Measurements from ENCODE around the gene MBTPS2. TPM values are rescaled to one million over a fixed set of nuclear protein-coding genes. Genes with fewer than 3 reads are reported as not detected.

MBTPS2 gene
- total RNA-seq, 4 donors from 2014 or later: 7.5 to 10.8 (median 8.4) TPM

GRCh38 chrX:21933077-21933476 is 93.7 kb downstream of the MBTPS2 start:
- no peak for TF ChIP-seq POLR2AphosphoS5 (IDR thresholded peaks at IDR 0.05)
- TF ChIP-seq, protein P1, sequence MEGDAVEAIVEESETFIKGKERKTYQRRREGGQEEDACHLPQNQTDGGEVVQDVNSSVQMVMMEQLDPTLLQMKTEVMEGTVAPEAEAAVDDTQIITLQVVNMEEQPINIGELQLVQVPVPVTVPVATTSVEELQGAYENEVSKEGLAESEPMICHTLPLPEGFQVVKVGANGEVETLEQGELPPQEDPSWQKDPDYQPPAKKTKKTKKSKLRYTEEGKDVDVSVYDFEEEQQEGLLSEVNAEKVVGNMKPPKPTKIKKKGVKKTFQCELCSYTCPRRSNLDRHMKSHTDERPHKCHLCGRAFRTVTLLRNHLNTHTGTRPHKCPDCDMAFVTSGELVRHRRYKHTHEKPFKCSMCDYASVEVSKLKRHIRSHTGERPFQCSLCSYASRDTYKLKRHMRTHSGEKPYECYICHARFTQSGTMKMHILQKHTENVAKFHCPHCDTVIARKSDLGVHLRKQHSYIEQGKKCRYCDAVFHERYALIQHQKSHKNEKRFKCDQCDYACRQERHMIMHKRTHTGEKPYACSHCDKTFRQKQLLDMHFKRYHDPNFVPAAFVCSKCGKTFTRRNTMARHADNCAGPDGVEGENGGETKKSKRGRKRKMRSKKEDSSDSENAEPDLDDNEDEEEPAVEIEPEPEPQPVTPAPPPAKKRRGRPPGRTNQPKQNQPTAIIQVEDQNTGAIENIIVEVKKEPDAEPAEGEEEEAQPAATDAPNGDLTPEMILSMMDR (IDR thresholded peaks at IDR 0.05): no peak
- no peak for TF ChIP-seq POLR2A (IDR thresholded peaks at IDR 0.05; ENCODE audit: low read depth)
- no peak for TF ChIP-seq EP300 (IDR thresholded peaks at IDR 0.05)
- Histone ChIP-seq H3K27me3 (no peaks in the 10 kb centered on the region), H3K4me3 (no peak overlapping the region), H3K4me1 (no peaks in the 10 kb centered on the region), H3K9me3 (no peaks in the 10 kb centered on the region), H3K27ac (replicated peaks in 1 of 4) (no peak overlapping the region), H3K36me3 (no peaks in the 10 kb centered on the region)
- intact Hi-C loops (cut with DNase I): loop anchor here (10.0 kb wide), 1 partner anchor 88 kb away; no protein-coding TSS in a partner anchor
- 78% methylated on average over 7 of the region's 7 CpGs for WGBS
- no peak for DNase-seq (ENCODE audit: extremely low spot score)

GRCh38 chrX:21934414-21934813 is 95.0 kb downstream of the MBTPS2 start:
- no peak for DNase-seq (ENCODE audit: extremely low spot score)
- Histone ChIP-seq H3K27me3 (no peaks in the 10 kb centered on the region), H3K36me3 (no peaks in the 10 kb centered on the region), H3K4me1 (no peaks in the 10 kb centered on the region), H3K9me3 (no peaks in the 10 kb centered on the region), H3K27ac (replicated peaks in 1 of 4) (no peak overlapping the region), H3K4me3 (no peak overlapping the region)
- 94% methylated on average over 2 of the region's 3 CpGs for WGBS
- intact Hi-C loops (cut with DNase I): loop anchor here (10.0 kb wide), 1 partner anchor 90 kb away; no protein-coding TSS in a partner anchor
- TF ChIP-seq POLR2AphosphoS5 (IDR thresholded peaks at IDR 0.05): no peak
- TF ChIP-seq EP300 (IDR thresholded peaks at IDR 0.05): no peak
- TF ChIP-seq POLR2A (IDR thresholded peaks at IDR 0.05; ENCODE audit: low read depth): no peak
- TF ChIP-seq, protein P1 (IDR thresholded peaks at IDR 0.05): no peak

Small RNA genes within 50 kb of the gene (small RNA-seq; reads per million reads assigned to genes)
- gene U73479.1: 0 reads per million in 3 donors

Other genes with a start within 250 kb of the MBTPS2 start
- gene KLHL34, start 181.3 kb upstream of the MBTPS2 start, total RNA-seq: under 1 TPM in 3 of 4 donors, not detected in 1; 0.13 to 0.75 (median 0.33) TPM
- 10 to 100 TPM; 24.4 to 42.8 (median 31.3) TPM for gene SMPX, start 81.5 kb upstream of the MBTPS2 start, total RNA-seq
- 1 to 10 TPM in 3 of 4 donors, under 1 TPM in 1; 0.84 to 1.7 (median 1.2) TPM for gene YY2, start 16.4 kb downstream of the MBTPS2 start, total RNA-seq
- 10 to 100 TPM; 56.3 to 79.7 (median 65.6) TPM for gene SMS, start 101.1 kb downstream of the MBTPS2 start, total RNA-seq
- 1 to 10 TPM in 1 of 4 donors, under 1 TPM in 3; 0.52 to 1.2 (median 0.65) TPM for gene PHEX, start 192.7 kb downstream of the MBTPS2 start, total RNA-seq